Mesenchymal stem cell (in vitro differentiated cells and primary cell): ENCODE measurements around the gene PARVB.

ENCODE experiments used
- DNase-seq: peaks from one replicate; pipeline ENCODE4 v3.0.0-alpha.2; 2013
- H2AFZ ChIP-seq: one replicate; pipeline ENCODE4 v1.6.1; 2013; ENCODE audit warnings: low read depth, mild to moderate bottlenecking, control low read depth, inconsistent platforms, low read length, moderate library complexity
- H2AK5ac ChIP-seq: 2 replicates; pipeline ENCODE4 v1.6.1; 2013; ENCODE audit warnings: low read length, moderate library complexity, mild to moderate bottlenecking, inconsistent platforms; ENCODE audit not compliant: severe bottlenecking
- H2BK120ac ChIP-seq: one replicate; pipeline ENCODE4 v1.6.1; 2013; ENCODE audit warnings: low read depth, mild to moderate bottlenecking, inconsistent platforms, low read length, moderate library complexity
- H2BK12ac ChIP-seq, 2 experiments: one replicate each; pipeline ENCODE4 v1.6.1; 2013; ENCODE audit warnings: inconsistent platforms in 2 of 2, low read length in 2 of 2, mild to moderate bottlenecking in 2 of 2, moderate library complexity in 2 of 2, control low read depth in 1 of 2
- H2BK15ac ChIP-seq: one replicate; pipeline ENCODE4 v1.6.1; 2013; ENCODE audit warnings: mild to moderate bottlenecking, low read depth, inconsistent platforms; ENCODE audit not compliant: poor library complexity, severe bottlenecking
- H2BK5ac ChIP-seq: 2 replicates; pipeline ENCODE4 v1.6.1; 2013; ENCODE audit warnings: low read depth, mild to moderate bottlenecking, low read length, control low read depth, inconsistent platforms; ENCODE audit not compliant: poor library complexity, severe bottlenecking
- H3K14ac ChIP-seq, 2 experiments: one replicate each; pipeline ENCODE4 v1.6.1; 2013; ENCODE audit warnings: inconsistent platforms in 2 of 2, low read length in 2 of 2, control low read depth in 1 of 2, mild to moderate bottlenecking in 1 of 2, moderate library complexity in 1 of 2
- H3K18ac ChIP-seq, 2 experiments: one replicate each; pipeline ENCODE4 v1.6.1; 2013; ENCODE audit warnings: inconsistent platforms in 2 of 2, low read length in 2 of 2, control low read depth in 1 of 2, low read depth in 1 of 2, mild to moderate bottlenecking in 1 of 2
- H3K23ac ChIP-seq, 2 experiments: one replicate each; pipeline ENCODE4 v1.6.1; 2013; ENCODE audit warnings: inconsistent platforms in 2 of 2, low read length in 2 of 2, mild to moderate bottlenecking in 2 of 2, moderate library complexity in 2 of 2, control low read depth in 1 of 2
- H3K27ac ChIP-seq: 2 replicates; pipeline ENCODE4 v1.5.1; 2013; ENCODE audit warnings: mild to moderate bottlenecking, moderate library complexity, low read length, control low read depth, inconsistent platforms; ENCODE audit not compliant: poor library complexity, severe bottlenecking
- H3K27me3 ChIP-seq, 2 experiments: 2 replicates each; pipeline versions ENCODE4 v1.6.1 to v1.7.0; 2013; ENCODE audit warnings: low read length in 2 of 2, mild to moderate bottlenecking in 2 of 2, moderate library complexity in 2 of 2, control low read depth in 1 of 2, inconsistent platforms in 1 of 2; ENCODE audit not compliant: control insufficient read depth in 1 of 2, insufficient read depth in 1 of 2
- H3K36me3 ChIP-seq, 2 experiments: 2 replicates each; pipeline versions ENCODE4 v1.6.1 to v1.7.0; 2013; ENCODE audit warnings: low read length in 2 of 2, control low read depth in 1 of 2, inconsistent platforms in 1 of 2, low read depth in 1 of 2, mild to moderate bottlenecking in 1 of 2; ENCODE audit not compliant: insufficient read depth in 2 of 2, control insufficient read depth in 1 of 2
- H3K4ac ChIP-seq, 2 experiments: one replicate each; pipeline ENCODE4 v1.6.1; 2013; ENCODE audit warnings: inconsistent platforms in 2 of 2, low read length in 2 of 2, mild to moderate bottlenecking in 2 of 2, moderate library complexity in 2 of 2, control low read depth in 1 of 2, low read depth in 1 of 2
- H3K4me1 ChIP-seq: 2 replicates; pipeline ENCODE4 v1.6.1; 2013; ENCODE audit warnings: low read depth, low read length, control low read depth; ENCODE audit not compliant: control insufficient read depth, insufficient read depth
- H3K4me2 ChIP-seq: 2 replicates; pipeline ENCODE4 v1.6.1; 2013; ENCODE audit warnings: low read length, mild to moderate bottlenecking, inconsistent platforms; ENCODE audit not compliant: poor library complexity, severe bottlenecking
- H3K4me3 ChIP-seq, 2 experiments: 2 replicates each; pipeline versions ENCODE4 v1.5.1 to v1.7.0; 2013; ENCODE audit warnings: low read length in 2 of 2, mild to moderate bottlenecking in 2 of 2, control low read depth in 1 of 2, low read depth in 1 of 2; ENCODE audit not compliant: insufficient read depth in 1 of 2
- H3K79me1 ChIP-seq: replicated peaks from 2 replicates; pipeline ENCODE4 v1.6.1; 2013; ENCODE audit warnings: mild to moderate bottlenecking, control low read depth, low read length, inconsistent platforms; ENCODE audit not compliant: poor library complexity, severe bottlenecking
- H3K9ac ChIP-seq: 2 replicates; pipeline ENCODE4 v1.7.0; 2013; ENCODE audit warnings: mild to moderate bottlenecking, low read length, moderate library complexity
- H3K9me3 ChIP-seq: 2 replicates; pipeline ENCODE4 v1.7.0; 2013; ENCODE audit warnings: mild to moderate bottlenecking, low read length; ENCODE audit not compliant: control insufficient read depth
- H4K8ac ChIP-seq: one replicate; pipeline ENCODE4 v1.6.1; 2013; ENCODE audit warnings: inconsistent platforms, mild to moderate bottlenecking, low read length, moderate library complexity
- H4K91ac ChIP-seq: one replicate; pipeline ENCODE4 v1.6.1; 2013; ENCODE audit warnings: mild to moderate bottlenecking, low read length, inconsistent platforms
- WGBS: methylation state at CpG from one replicate; pipeline ENCODE4 v1.1.7; 2013; ENCODE audit warnings: mixed read lengths; 5-methylcytosine and 5-hydroxymethylcytosine counted together

The PARVB gene

GRCh38 chr22:44042249-44043218, 18.4 kb downstream of the PARVB start:
- no peak overlapping the region for H3K4ac ChIP-seq
- H3K9ac ChIP-seq: peak overlapping the region; percentile 60
- no peak overlapping the region for H2BK5ac ChIP-seq
- H2BK12ac ChIP-seq: no peak overlapping the region
- no peak overlapping the region for H2BK15ac ChIP-seq
- H3K36me3 ChIP-seq: no peaks in the 10 kb centered on the region
- no peak overlapping the region for H2AFZ ChIP-seq
- no peak for DNase-seq
- H4K8ac ChIP-seq: no peak overlapping the region
- no peak overlapping the region for H2BK120ac ChIP-seq
- H3K4me1 ChIP-seq: peaks cover 8% of the 10 kb centered on the region
- no peak overlapping the region for H3K23ac ChIP-seq
- H3K18ac ChIP-seq: no peak overlapping the region
- H3K9me3 ChIP-seq: no peaks in the 10 kb centered on the region
- H3K27ac ChIP-seq: no peak overlapping the region
- H4K91ac ChIP-seq: no peak overlapping the region
- H2AK5ac ChIP-seq: no peak overlapping the region
- no peak overlapping the region for H3K4me2 ChIP-seq
- H3K14ac ChIP-seq: no peak overlapping the region
- WGBS: 89% methylated on average over 20 of the region's 20 CpGs
- H3K27me3 ChIP-seq: peaks cover 0 to 5% of the 10 kb centered on the region in 2 experiments
- peaks cover 2% of the 10 kb centered on the region for H3K79me1 ChIP-seq
- no peak overlapping the region for H3K4me3 ChIP-seq

DNA sequence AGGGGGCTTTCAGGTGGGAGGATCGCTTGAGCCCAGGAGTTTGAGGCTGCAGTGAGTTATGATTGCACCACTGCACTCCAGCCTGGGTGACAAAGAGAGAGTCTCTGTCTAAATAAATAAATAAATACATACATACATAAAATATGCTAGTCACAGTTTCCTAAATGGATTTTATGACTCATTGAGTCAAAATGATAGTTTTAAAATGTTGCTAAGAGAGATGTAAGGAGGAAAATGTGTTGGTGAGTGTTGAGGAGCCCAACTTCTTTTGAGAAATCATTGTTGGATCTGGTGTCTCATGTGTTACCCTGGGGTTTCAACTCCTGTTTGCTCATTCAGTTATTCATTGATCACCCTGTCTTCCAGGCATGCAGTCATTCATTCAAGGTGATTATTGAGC, 21.0 kb downstream of the PARVB start:
- 100% methylated on average over 1 of the region's 1 CpG for WGBS

GRCh38 chr22:44046485-44047141, 22.5 kb downstream of the PARVB start:
- 62% methylated on average over 14 of the region's 14 CpGs for WGBS
- Histone ChIP-seq H2AFZ (no peak overlapping the region), H2BK12ac (no peak overlapping the region)

More for the DNA sequence above, 21.0 kb downstream of the PARVB start:
- Histone ChIP-seq H3K18ac (no peak overlapping the region), H2BK5ac (no peak overlapping the region), H2BK12ac (no peak overlapping the region), H3K23ac (no peak overlapping the region), H2BK15ac (no peak overlapping the region), H3K36me3 (no peaks in the 10 kb centered on the region), H3K79me1 (peaks cover 2% of the 10 kb centered on the region), H2AFZ (no peak overlapping the region), H2BK120ac (no peak overlapping the region), H3K9me3 (no peaks in the 10 kb centered on the region), H3K27me3 (peaks cover 0 to 8% of the 10 kb centered on the region in 2 experiments), H4K8ac (no peak overlapping the region), H3K9ac (no peak overlapping the region), H3K4me3 (no peak overlapping the region), H2AK5ac (no peak overlapping the region), H3K27ac (no peak overlapping the region), H3K4ac (no peak overlapping the region), H3K4me1 (peaks cover 2% of the 10 kb centered on the region), H4K91ac (no peak overlapping the region), H3K4me2 (no peak overlapping the region), H3K14ac (no peak overlapping the region)
- DNase-seq: peak; percentile 29

DNA sequence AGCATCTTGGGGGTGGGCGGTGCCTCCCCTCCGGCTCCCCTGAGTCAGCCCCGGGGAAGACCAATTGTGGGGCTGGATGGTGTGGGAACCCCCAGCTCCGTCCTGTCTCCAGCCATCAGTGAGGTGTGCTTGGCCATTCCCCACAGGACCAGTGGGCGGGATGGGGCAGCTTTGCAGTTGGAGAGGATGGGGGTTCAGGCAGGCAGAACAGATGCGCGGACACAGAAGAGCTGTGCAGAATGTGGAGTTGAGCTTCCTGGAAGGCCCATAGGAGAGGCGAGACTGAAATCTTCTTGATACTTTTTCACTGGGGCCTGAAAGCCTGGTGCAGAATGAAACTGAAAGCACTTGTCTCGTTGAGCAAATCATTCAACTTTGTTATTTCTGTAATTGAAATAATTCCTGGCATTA, 23.8 kb downstream of the PARVB start:
- Histone ChIP-seq H2BK15ac (no peak overlapping the region), H3K9me3 (no peaks in the 10 kb centered on the region), H3K4ac (no peak overlapping the region), H2AFZ (no peak overlapping the region), H3K27me3 (peaks cover 0 to 8% of the 10 kb centered on the region in 2 experiments), H2BK120ac (no peak overlapping the region), H3K9ac (peak overlapping the region; percentile 22), H3K18ac (no peak overlapping the region), H3K4me2 (no peak overlapping the region), H4K91ac (no peak overlapping the region), H3K27ac (no peak overlapping the region), H2AK5ac (no peak overlapping the region), H3K4me1 (peaks cover 2% of the 10 kb centered on the region), H2BK12ac (no peak overlapping the region), H2BK5ac (no peak overlapping the region), H3K23ac (no peak overlapping the region), H4K8ac (no peak overlapping the region), H3K36me3 (no peaks in the 10 kb centered on the region), H3K79me1 (peaks cover 2% of the 10 kb centered on the region), H3K4me3 (no peak overlapping the region), H3K14ac (no peak overlapping the region)
- 98% methylated on average over 9 of the region's 9 CpGs for WGBS
- DNase-seq: no peak

More at GRCh38 chr22:44046485-44047141, 22.5 kb downstream of the PARVB start:
- H3K4ac ChIP-seq: no peak overlapping the region
- H2BK15ac ChIP-seq: no peak overlapping the region
- peaks cover 2% of the 10 kb centered on the region for H3K79me1 ChIP-seq
- no peak overlapping the region for H2BK5ac ChIP-seq
- no peak for DNase-seq
- no peak overlapping the region for H3K18ac ChIP-seq
- H2BK120ac ChIP-seq: no peak overlapping the region
- H3K27ac ChIP-seq: no peak overlapping the region
- H3K23ac ChIP-seq: no peak overlapping the region
- H3K4me2 ChIP-seq: no peak overlapping the region
- H3K9me3 ChIP-seq: no peaks in the 10 kb centered on the region
- H4K91ac ChIP-seq: no peak overlapping the region
- H3K14ac ChIP-seq: no peak overlapping the region
- H3K36me3 ChIP-seq: no peaks in the 10 kb centered on the region
- H3K4me3 ChIP-seq: no peak overlapping the region
- H3K27me3 ChIP-seq: peaks cover 0 to 8% of the 10 kb centered on the region in 2 experiments
- H3K9ac ChIP-seq: no peak overlapping the region
- no peak overlapping the region for H2AK5ac ChIP-seq
- H4K8ac ChIP-seq: no peak overlapping the region
- H3K4me1 ChIP-seq: peaks cover 2% of the 10 kb centered on the region
